Smooth muscle cell (in vitro differentiated cells): ENCODE measurements around the gene PPCDC. TPM values are rescaled to one million over a fixed set of nuclear protein-coding genes. Genes with fewer than 3 reads are reported as not detected.
A peak's percentile ranks its signal among the peaks of the same experiment; 100 is the strongest.

ENCODE experiments used
- DNase-seq: peaks from one replicate; lab custom pipeline; 2025; ENCODE audit not compliant: unreplicated experiment; lab: John Stamatoyannopoulos, UW
- H2AFZ ChIP-seq: fragments of 200-600 bp; sonication (generic); 2 replicates; pipeline ENCODE4 v1.6.0; 2016; ENCODE audit warnings: antibody characterized with exemption, low read depth, mild to moderate bottlenecking
- H3F3A ChIP-seq: fragments of 200-600 bp; sonication (generic); 2 replicates; pipeline ENCODE4 v1.6.0; 2017; ENCODE audit warnings: antibody characterized with exemption, low read depth
- H3K27ac ChIP-seq: fragments of 200-600 bp; sonication (generic); 2 replicates; pipeline ENCODE4 v1.5.1; 2016; ENCODE audit warnings: low read depth, mild to moderate bottlenecking
- H3K27me3 ChIP-seq: fragments of 200-600 bp; sonication (generic); 2 replicates; pipeline ENCODE4 v1.6.1; 2016; ENCODE audit warnings: low read depth, mild to moderate bottlenecking
- H3K36me3 ChIP-seq: fragments of 200-600 bp; sonication (generic); 2 replicates; pipeline ENCODE4 v1.5.1; 2016; ENCODE audit warnings: low read depth
- H3K4me1 ChIP-seq: fragments of 200-600 bp; sonication (generic); 2 replicates; pipeline ENCODE4 v1.5.1; 2016; ENCODE audit warnings: low read depth
- H3K4me2 ChIP-seq: fragments of 200-600 bp; sonication (generic); 2 replicates; pipeline ENCODE4 v1.6.0; 2016; ENCODE audit warnings: mild to moderate bottlenecking
- H3K4me3 ChIP-seq: fragments of 200-600 bp; sonication (generic); 2 replicates; pipeline ENCODE4 v1.5.1; 2016; ENCODE audit warnings: mild to moderate bottlenecking
- H3K79me2 ChIP-seq: fragments of 200-600 bp; sonication (generic); 2 replicates; pipeline ENCODE4 v1.6.0; 2016; ENCODE audit warnings: low read depth, mild to moderate bottlenecking
- H3K9ac ChIP-seq: fragments of 200-600 bp; sonication (generic); 2 replicates; pipeline ENCODE4 v1.6.0; 2016; ENCODE audit warnings: low read depth
- H3K9me3 ChIP-seq: fragments of 200-600 bp; sonication (generic); replicated peaks from 2 replicates; pipeline ENCODE4 v1.5.1; 2016; ENCODE audit warnings: low read depth
- H4K20me1 ChIP-seq: fragments of 200-600 bp; sonication (generic); 2 replicates; pipeline ENCODE4 v1.6.0; 2016; ENCODE audit warnings: low read depth
- CTCF ChIP-seq: fragments of 200-600 bp; sonication (generic); IDR thresholded peaks from 2 replicates; pipeline ENCODE4 v1.5.1; 2017; ENCODE audit warnings: borderline replicate concordance, mild to moderate bottlenecking, antibody characterized with exemption; ENCODE audit not compliant: insufficient read depth, poor library complexity, severe bottlenecking
- WGBS: methylation state at CpG from one replicate; pipeline ENCODE4 v1.1.7; 2016; ENCODE audit warnings: low lambda C conversion rate; 5-methylcytosine and 5-hydroxymethylcytosine counted together
- polyA plus RNA-seq: library from polyadenylated mRNA; unstranded; fragments of >200 nt; fragmentation: Nextera tagmentation; extraction: Ambion mirVana; gene quantifications from 2 replicates; pipeline ENCODE4 v1.2.1, GENCODE V29; 2016
- total RNA-seq: library from RNA; depleted of rRNA; stranded (reverse); fragments of >200 nt; gene quantifications from 2 replicates; pipeline ENCODE4 v1.2.3, GENCODE V29; 2014

Gene PPCDC
- total and polyA plus RNA-seq, 2 experiments from 2014 or later = 7.8 to 33.7 TPM

- peak; percentile 29 for TF ChIP-seq CTCF
- H3K9me3 ChIP-seq = no peaks in the 10 kb centered on the region
- H3K27ac ChIP-seq = no peak overlapping the region
- no peaks in the 10 kb centered on the region for H4K20me1 ChIP-seq
- 39% methylated on average over 4 of the region's 4 CpGs for WGBS
- no peak overlapping the region for H3K4me2 ChIP-seq
- no peaks in the 10 kb centered on the region for H3K79me2 ChIP-seq
- H2AFZ ChIP-seq = no peak overlapping the region
- H3K9ac ChIP-seq = no peak overlapping the region
- no peak overlapping the region for H3K4me3 ChIP-seq
- H3K36me3 ChIP-seq = no peaks in the 10 kb centered on the region
- H3K4me1 ChIP-seq = no peaks in the 10 kb centered on the region
- H3K27me3 ChIP-seq = peaks cover 28% of the 10 kb centered on the region
- no peak for DNase-seq
- H3F3A ChIP-seq = no peaks in the 10 kb centered on the region
These were observed 35.2 kb upstream of the PPCDC start for GRCh38 chr15:74988007-74988800.

GRCh38 chr15:74989527-74989926, 33.9 kb upstream of the PPCDC start:
- Histone ChIP-seq H3K9me3 (no peaks in the 10 kb centered on the region), H3K27me3 (peaks cover 28% of the 10 kb centered on the region), H3F3A (no peaks in the 10 kb centered on the region), H4K20me1 (no peaks in the 10 kb centered on the region), H3K79me2 (no peaks in the 10 kb centered on the region), H3K36me3 (no peaks in the 10 kb centered on the region), H3K4me2 (no peak overlapping the region), H3K9ac (no peak overlapping the region), H3K27ac (no peak overlapping the region), H3K4me1 (no peaks in the 10 kb centered on the region), H3K4me3 (no peak overlapping the region), H2AFZ (no peak overlapping the region)
- no peak for TF ChIP-seq CTCF
- DNase-seq = no peak

- peaks cover 30% of the 10 kb centered on the region for H3K27me3 ChIP-seq
These were observed 30.8 kb upstream of the PPCDC start for GRCh38 chr15:74992619-74993018.

More at GRCh38 chr15:74992619-74993018, 30.8 kb upstream of the PPCDC start:
- no peak overlapping the region for H2AFZ ChIP-seq
- 42% methylated on average over 1 of the region's 1 CpG for WGBS
- H3K4me3 ChIP-seq = no peak overlapping the region
- no peak overlapping the region for H3K9ac ChIP-seq
- H3K4me1 ChIP-seq = no peaks in the 10 kb centered on the region
- H3K79me2 ChIP-seq = no peaks in the 10 kb centered on the region
- no peak for TF ChIP-seq CTCF
- no peak overlapping the region for H3K27ac ChIP-seq
- H3K4me2 ChIP-seq = no peak overlapping the region
- no peaks in the 10 kb centered on the region for H3K9me3 ChIP-seq
- no peaks in the 10 kb centered on the region for H3F3A ChIP-seq
- DNase-seq = no peak
- H4K20me1 ChIP-seq = no peaks in the 10 kb centered on the region
- H3K36me3 ChIP-seq = no peaks in the 10 kb centered on the region
